Mesothelial cell of epicardium (in vitro differentiated cells): Measurements from ENCODE around the gene USP35. TPM values are rescaled to one million over a fixed set of nuclear protein-coding genes. Genes with fewer than 3 reads are reported as not detected.
"Not testable (repeated sequence)": the region's sequence is repeated elsewhere in the genome, so short reads cannot be mapped to it uniquely, and the experiment has no call there.

Experiments used
- DNase-seq, 2 experiments: peaks; one replicate each; pipeline ENCODE4 v3.0.0; 2021; ENCODE audit warnings: low spot score in 2 of 2; ENCODE audit not compliant: unreplicated experiment in 2 of 2
- H3K27ac Mint-ChIP-seq: 2 replicates; pipeline ENCODE4 v1.8.0; 2021; ENCODE audit warnings: mixed read lengths
- H3K27me3 Mint-ChIP-seq: 2 replicates; pipeline ENCODE4 v1.8.0; 2021; ENCODE audit warnings: low read depth, mixed read lengths
- H3K36me3 Mint-ChIP-seq: 2 replicates; pipeline ENCODE4 v1.8.0; 2021; ENCODE audit warnings: mixed read lengths
- H3K4me1 Mint-ChIP-seq: 2 replicates; pipeline ENCODE4 v1.8.0; 2021; ENCODE audit warnings: mixed read lengths
- H3K4me3 Mint-ChIP-seq: 2 replicates; pipeline ENCODE4 v1.8.0; 2021; ENCODE audit warnings: mild to moderate bottlenecking, moderate library complexity, mixed read lengths
- H3K9me3 Mint-ChIP-seq: 2 replicates; pipeline ENCODE4 v1.8.0; 2021; ENCODE audit warnings: mixed read lengths
- CTCF ChIP-seq: fragments of 200-600 bp; sonication (generic); IDR thresholded peaks from one replicate; pipeline ENCODE4 v1.5.0; 2021; ENCODE audit warnings: antibody characterized with exemption; ENCODE audit not compliant: unreplicated experiment
- total RNA-seq: library from RNA; stranded (reverse); gene quantifications from 3 replicates; pipeline ENCODE4 v1.2.1, GENCODE V29; 2021

The USP35 gene
- total RNA-seq, 1 donor from 2014 or later: 12.3 TPM

DNA sequence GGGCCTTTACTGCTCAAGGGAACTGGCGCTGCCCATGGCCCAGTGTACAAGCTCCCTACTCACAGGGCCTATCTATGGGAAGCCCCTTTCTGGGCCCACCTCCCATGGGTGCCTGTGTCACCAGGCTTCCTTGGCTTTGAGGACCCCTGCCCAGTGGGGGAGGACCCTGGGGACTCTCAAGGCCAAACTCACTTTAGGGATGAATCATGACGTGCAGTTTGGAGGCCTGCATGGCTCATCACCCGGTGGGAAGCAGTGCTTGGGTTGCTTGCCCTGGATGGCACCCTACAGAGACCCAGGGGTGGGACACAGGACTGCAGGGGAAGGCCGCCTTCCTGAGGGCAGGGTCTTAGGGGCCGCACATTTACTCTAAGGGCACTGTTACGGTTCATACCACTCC, 16.8 kb upstream of the USP35 start:
- DNase-seq: no peak
- H3K9me3 Mint-ChIP-seq: peaks cover 5% of the 10 kb centered on the region
- no peak overlapping the region for H3K4me3 Mint-ChIP-seq
- H3K27ac Mint-ChIP-seq: no peak overlapping the region
- H3K36me3 Mint-ChIP-seq: peaks cover 16% of the 10 kb centered on the region
- no peaks in the 10 kb centered on the region for H3K27me3 Mint-ChIP-seq
- TF ChIP-seq CTCF: no peak
- peaks cover 21% of the 10 kb centered on the region for H3K4me1 Mint-ChIP-seq

GRCh38 chr11:78175862-78176261, 12.9 kb upstream of the USP35 start:
- not testable (repeated sequence) for DNase-seq

DNA sequence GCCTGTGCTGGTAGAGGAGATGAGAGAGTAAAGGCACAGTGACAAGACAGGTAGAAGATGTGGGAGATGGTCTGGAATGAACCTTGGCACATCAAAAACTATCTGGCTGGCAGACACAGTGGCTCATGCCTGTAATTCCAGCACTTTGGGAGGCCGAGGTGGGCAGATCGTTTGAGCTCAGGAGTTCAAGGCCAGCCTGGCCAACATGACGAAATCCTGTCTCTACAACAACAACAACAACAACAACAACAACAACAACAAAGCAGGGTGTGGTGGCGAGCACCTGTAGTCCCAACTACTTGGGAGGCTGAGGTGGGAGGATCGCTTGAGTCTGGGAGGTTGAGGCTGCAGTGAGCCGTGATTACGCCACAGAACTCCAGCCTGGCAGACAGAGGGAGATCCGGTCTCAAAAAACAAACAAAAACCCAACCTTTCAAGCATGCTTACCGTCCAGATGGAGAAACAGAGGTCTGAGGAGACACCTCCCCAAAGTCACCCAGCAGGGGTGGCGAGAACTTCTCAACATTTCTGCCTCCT, 12.0 kb upstream of the USP35 start:
- H3K27ac Mint-ChIP-seq: no peak overlapping the region

More at GRCh38 chr11:78175862-78176261, 12.9 kb upstream of the USP35 start:
- H3K36me3 Mint-ChIP-seq: peaks cover 16% of the 10 kb centered on the region
- H3K27me3 Mint-ChIP-seq, H3K27ac Mint-ChIP-seq, H3K9me3 Mint-ChIP-seq, H3K4me3 Mint-ChIP-seq, H3K4me1 Mint-ChIP-seq: not testable (repeated sequence)

DNA sequence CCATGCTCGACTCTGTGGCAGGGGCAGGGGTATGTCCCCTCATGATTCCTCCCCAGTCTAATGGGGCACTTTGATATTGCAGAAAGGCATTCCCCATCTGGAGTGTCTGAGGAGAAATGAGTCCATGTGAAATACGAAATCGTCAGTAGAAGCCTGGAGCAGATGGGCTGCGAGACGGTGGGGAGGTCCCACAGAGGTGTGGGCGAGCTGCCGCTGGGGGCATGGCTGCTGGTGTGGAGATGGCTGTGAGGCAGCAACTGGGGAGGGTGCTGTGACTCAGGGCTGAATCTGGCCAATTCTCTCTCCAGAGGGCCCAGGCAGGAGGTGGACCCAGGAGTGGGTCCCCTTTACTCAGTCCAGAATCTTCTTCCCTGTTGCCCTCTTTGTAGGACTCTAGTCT, 11.5 kb upstream of the USP35 start:
- Mint-ChIP-seq H3K36me3 (peaks cover 16% of the 10 kb centered on the region), H3K27ac (no peak overlapping the region), H3K4me1 (no peaks in the 10 kb centered on the region), H3K9me3 (peaks cover 5% of the 10 kb centered on the region), H3K4me3 (no peak overlapping the region), H3K27me3 (no peaks in the 10 kb centered on the region)
- DNase-seq: no peak
- no peak for TF ChIP-seq CTCF

More for the DNA sequence above, 12.0 kb upstream of the USP35 start:
- no peak overlapping the region for H3K4me3 Mint-ChIP-seq
- peaks cover 5% of the 10 kb centered on the region for H3K9me3 Mint-ChIP-seq
- H3K27me3 Mint-ChIP-seq: no peaks in the 10 kb centered on the region
- no peaks in the 10 kb centered on the region for H3K4me1 Mint-ChIP-seq
- peaks cover 16% of the 10 kb centered on the region for H3K36me3 Mint-ChIP-seq
- DNase-seq: no peak
- no peak for TF ChIP-seq CTCF

DNA sequence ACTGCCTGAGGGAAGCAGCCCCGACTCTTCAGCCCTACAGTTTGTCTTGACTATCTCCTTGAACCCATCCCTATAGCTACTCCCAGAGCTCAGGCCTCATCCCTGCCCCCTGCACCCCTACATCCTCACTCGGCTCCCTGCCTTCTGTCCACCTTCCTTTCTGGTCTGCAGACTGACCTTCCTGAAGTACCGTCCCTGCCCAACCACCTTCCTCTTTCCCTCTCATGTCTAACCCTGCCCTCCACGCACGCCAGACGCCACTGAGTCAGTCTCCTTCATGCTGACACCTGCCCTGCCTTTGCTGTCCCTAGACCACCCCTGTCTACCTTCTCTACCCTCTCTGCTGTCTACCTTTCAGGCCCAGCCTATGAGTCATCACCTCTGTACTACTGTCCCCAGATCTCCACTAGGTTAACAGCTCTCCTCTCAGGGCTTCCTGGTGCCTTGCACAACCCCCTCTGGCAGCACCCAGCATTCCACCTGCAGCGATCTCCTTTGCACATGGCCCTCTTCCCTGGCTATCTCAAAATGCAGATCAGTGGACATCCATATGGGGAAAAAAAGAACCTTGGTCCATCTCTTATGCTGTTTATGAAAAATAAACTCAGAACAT, 9.2 kb upstream of the USP35 start:
- TF ChIP-seq CTCF: no peak
- Mint-ChIP-seq H3K4me1 (no peaks in the 10 kb centered on the region), H3K4me3 (no peak overlapping the region), H3K27me3 (no peaks in the 10 kb centered on the region), H3K9me3 (peaks cover 5% of the 10 kb centered on the region), H3K36me3 (peaks cover 6% of the 10 kb centered on the region), H3K27ac (peak overlapping the region; percentile 22)
- DNase-seq: no peak

DNA sequence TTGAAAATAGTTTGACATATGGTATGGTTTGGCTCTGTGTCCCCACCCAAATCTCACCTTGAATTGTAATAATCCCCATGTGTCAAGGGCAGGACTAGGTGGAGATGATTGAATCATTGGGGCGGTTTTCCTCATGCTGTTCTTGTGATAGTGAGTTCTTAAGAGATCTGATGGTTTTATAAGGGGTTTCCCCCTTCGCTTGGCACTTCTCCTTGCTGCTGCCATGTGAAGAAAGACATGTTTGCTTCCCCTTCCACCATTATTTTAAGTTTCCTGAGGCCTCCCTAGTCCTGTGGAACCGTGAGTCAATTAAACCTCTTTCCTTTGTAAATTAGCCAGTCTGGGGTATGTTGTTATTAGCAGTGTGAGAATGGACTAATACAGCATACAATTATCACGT, 8.0 kb upstream of the USP35 start:
- Mint-ChIP-seq H3K4me1 (no peaks in the 10 kb centered on the region), H3K27me3 (no peaks in the 10 kb centered on the region), H3K9me3 (peaks cover 5% of the 10 kb centered on the region), H3K36me3 (peaks cover 5% of the 10 kb centered on the region), H3K27ac (no peak overlapping the region), H3K4me3 (no peak overlapping the region)
- DNase-seq: no peak
- no peak for TF ChIP-seq CTCF
